SK-N-SH (cell line): ENCODE results near the gene ATE1. TPM values are rescaled to one million over a fixed set of nuclear protein-coding genes. Genes with fewer than 3 reads are reported as not detected.
A peak's percentile ranks its signal among the peaks of the same experiment; 100 is the strongest.
"Not testable (repeated sequence)": the region's sequence is repeated elsewhere in the genome, so short reads cannot be mapped to it uniquely, and the experiment has no call there.

ENCODE experiments used
- CTCF ChIA-PET: fragments of 300-600, 350-600 bp; formaldehyde crosslinking; extraction: SDS; loops from one replicate; lab custom pipeline; 2021; lab: Yijun Ruan, JAX
- POLR2A ChIA-PET: fragments of 350-600 bp; sonication (Branson Sonifier 250); formaldehyde crosslinking; extraction: SDS; loops from one replicate; lab custom pipeline; 2020; ENCODE audit warnings: antibody characterized with exemption, inconsistent platforms; lab: Yijun Ruan, JAX
- DNase-seq: peaks from one replicate; pipeline ENCODE4 v3.0.0; 2012
- H2AFZ ChIP-seq: fragments of 200-600 bp; sonication (generic); 2 replicates; pipeline ENCODE4 v1.8.1; 2016; ENCODE audit warnings: antibody characterized with exemption, mild to moderate bottlenecking, low read depth
- H3F3A ChIP-seq: fragments of 200-600 bp; sonication (generic); replicated peaks from 2 replicates; pipeline ENCODE3; 2016; ENCODE audit warnings: antibody characterized with exemption, mild to moderate bottlenecking; ENCODE audit not compliant: insufficient read depth
- H3K27ac ChIP-seq, 2 experiments: fragments of 200-500 bp in 1 of 2; fragments of 200-600 bp in 1 of 2; sonication (Bioruptor generic) in 1 of 2; sonication (generic), shearing (Covaris generic) in 1 of 2; 2 replicates each; pipeline versions ENCODE4 v1.5.1 to v1.6.1; 2014 to 2016; ENCODE audit warnings: low read depth in 2 of 2, inconsistent platforms in 1 of 2, low read length in 1 of 2, mild to moderate bottlenecking in 1 of 2, mixed read lengths in 1 of 2
- H3K27me3 ChIP-seq: fragments of 200-600 bp; sonication (generic), shearing (Covaris generic); 2 replicates; pipeline ENCODE4 v1.6.1; 2016; ENCODE audit warnings: mixed run types; ENCODE audit not compliant: insufficient read depth
- H3K36me3 ChIP-seq, 2 experiments: fragments of 200-500 bp in 1 of 2; fragments of 200-600 bp in 1 of 2; sonication (Bioruptor generic) in 1 of 2; sonication (generic) in 1 of 2; replicated peaks in 1 of 2; 2 replicates each; pipeline versions ENCODE3 to v1.5.1; 2014 to 2016; ENCODE audit warnings: low read length in 1 of 2, mild to moderate bottlenecking in 1 of 2; ENCODE audit not compliant: insufficient read depth in 2 of 2, control insufficient read depth in 1 of 2
- H3K4me1 ChIP-seq, 2 experiments: fragments of 200-500 bp in 1 of 2; fragments of 200-600 bp in 1 of 2; sonication (Bioruptor generic) in 1 of 2; sonication (generic), shearing (Covaris generic) in 1 of 2; 2 replicates each; pipeline versions ENCODE4 v1.5.1 to v1.6.1; 2014 to 2016; ENCODE audit warnings: low read depth in 1 of 2, low read length in 1 of 2, mixed run types in 1 of 2; ENCODE audit not compliant: insufficient read depth in 2 of 2, control insufficient read depth in 1 of 2
- H3K4me2 ChIP-seq: fragments of 200-600 bp; sonication (generic), shearing (Covaris generic); 2 replicates; pipeline ENCODE4 v1.6.1; 2017; ENCODE audit warnings: mixed run types
- H3K4me3 ChIP-seq, 2 experiments: fragments of 200-500 bp in 1 of 2; fragments of 200-600 bp in 1 of 2; sonication (Bioruptor generic) in 1 of 2; sonication (generic), shearing (Covaris generic) in 1 of 2; 2 replicates each; pipeline versions ENCODE4 v1.5.1 to v1.8.1; 2014 to 2016; ENCODE audit warnings: low read depth in 2 of 2, inconsistent platforms in 1 of 2, low read length in 1 of 2, mild to moderate bottlenecking in 1 of 2, mixed read lengths in 1 of 2, moderate library complexity in 1 of 2
- H3K79me2 ChIP-seq: fragments of 200-600 bp; sonication (generic); 2 replicates; pipeline ENCODE4 v1.8.1; 2017; ENCODE audit warnings: mild to moderate bottlenecking; ENCODE audit not compliant: insufficient read depth
- H3K9ac ChIP-seq: fragments of 200-600 bp; sonication (generic); 2 replicates; pipeline ENCODE4 v1.6.1; 2017; ENCODE audit warnings: mixed run types
- H3K9me2 ChIP-seq: fragments of 200-600 bp; sonication (generic); 2 replicates; pipeline ENCODE4 v1.6.1; 2017; ENCODE audit warnings: mixed run types
- H3K9me3 ChIP-seq: fragments of 200-600 bp; sonication (generic); 2 replicates; pipeline ENCODE4 v1.6.1; 2017; ENCODE audit warnings: mixed run types, mild to moderate bottlenecking, moderate library complexity
- H4K20me1 ChIP-seq: fragments of 200-600 bp; sonication (generic); 2 replicates; pipeline ENCODE4 v1.6.1; 2017; ENCODE audit warnings: mild to moderate bottlenecking, mixed run types; ENCODE audit not compliant: insufficient read depth
- CTCF ChIP-seq: fragments of 200-600 bp; sonication (generic); IDR thresholded peaks from 2 replicates; pipeline ENCODE4 v1.6.1; 2017; ENCODE audit warnings: antibody characterized with exemption, mild to moderate bottlenecking, moderate library complexity
- EP300 ChIP-seq, 2 experiments: IDR thresholded peaks; 2 replicates each; pipeline versions ENCODE4 v1.4.0 to v1.6.1; 2012; ENCODE audit warnings: borderline replicate concordance in 1 of 2, low read depth in 1 of 2, low read length in 1 of 2
- FOSL2 ChIP-seq: IDR thresholded peaks from 2 replicates; pipeline ENCODE4 v1.4.0; 2012; ENCODE audit warnings: low read depth, mild to moderate bottlenecking, moderate library complexity, borderline replicate concordance
- FOXJ3 ChIP-seq: sonication (generic); formaldehyde crosslinking; IDR thresholded peaks from 2 replicates; pipeline ENCODE4 v1.5.1; 2020; ENCODE audit warnings: mild to moderate bottlenecking, missing genetic modification reagents
- FOXM1 ChIP-seq: IDR thresholded peaks from 2 replicates; pipeline ENCODE4 v1.4.0; 2012; ENCODE audit warnings: low read depth, mild to moderate bottlenecking
- JUND ChIP-seq: IDR thresholded peaks from 2 replicates; pipeline ENCODE4 v1.4.0; 2012
- MAX ChIP-seq: IDR thresholded peaks from 2 replicates; pipeline ENCODE4 v1.4.0; 2012; ENCODE audit warnings: low read depth
- MXI1 ChIP-seq: IDR thresholded peaks from 2 replicates; pipeline ENCODE4 v1.6.1; 2012; ENCODE audit warnings: mild to moderate bottlenecking, low read depth, low read length, improper control_type of control experiment
- POLR2AphosphoS5 ChIP-seq: IDR thresholded peaks from 2 replicates; pipeline ENCODE4 v1.6.1; 2012; ENCODE audit warnings: low read depth, low read length
- REST ChIP-seq: IDR thresholded peaks from 2 replicates; pipeline ENCODE4 v1.6.1; 2012; ENCODE audit warnings: mild to moderate bottlenecking, low read depth, low read length, moderate library complexity
- RFX5 ChIP-seq: IDR thresholded peaks from 2 replicates; pipeline ENCODE4 v1.6.1; 2012; ENCODE audit warnings: mild to moderate bottlenecking, improper control_type of control experiment, low read length
- RXRA ChIP-seq: IDR thresholded peaks from 2 replicates; pipeline ENCODE4 v1.4.0; 2012; ENCODE audit warnings: low read depth, mild to moderate bottlenecking, borderline replicate concordance
- TEAD4 ChIP-seq: IDR thresholded peaks from 2 replicates; pipeline ENCODE4 v1.4.0; 2012; ENCODE audit warnings: mild to moderate bottlenecking, borderline replicate concordance; ENCODE audit not compliant: insufficient read depth
- USF2 ChIP-seq: fragments of 150-350 bp; IDR thresholded peaks from 2 replicates; pipeline ENCODE4 v1.6.1; 2017; ENCODE audit warnings: antibody characterized with exemption, low read length, low read depth, borderline replicate concordance
- WGBS: methylation state at CpG from one replicate; pipeline ENCODE4 v1.1.6; 2017; ENCODE audit warnings: low lambda C conversion rate; 5-methylcytosine and 5-hydroxymethylcytosine counted together
- polyA plus RNA-seq, 3 experiments: library from polyadenylated mRNA; depleted of rRNA; stranded (reverse); fragments of >200 nt; gene quantifications; 2 replicates each; pipeline ENCODE4 v1.2.3, GENCODE V29; 2012

ATE1 gene
- polyA plus RNA-seq, 1 of the 3 experiments (the other 2 are of a cell fraction) = 6.3 TPM

- Histone ChIP-seq H3K9me3 (no peaks in the 10 kb centered on the region), H4K20me1 (no peaks in the 10 kb centered on the region), H3K79me2 (no peaks in the 10 kb centered on the region), H3K27me3 (no peaks in the 10 kb centered on the region), H2AFZ (peak overlapping the region; percentile 3; the same call in 1 of the 2 replicates), H3F3A (no peaks in the 10 kb centered on the region), H3K9me2 (no peaks in the 10 kb centered on the region), H3K4me3 (0 out of 4 replicates have a peak overlapping the region, but pooled peaks of 1 of the 2 experiments have one; percentile 8), H3K36me3 (no peaks in the 10 kb centered on the region), H3K9ac (peak overlapping the region; percentile 21; the same call in 1 of the 2 replicates), H3K27ac (peak overlapping the region in 1 of 2 experiments; percentile 64; a peak in 2 of 4 replicates), H3K4me2 (peak overlapping the region; percentile 38), H3K4me1 (no peaks in the 10 kb centered on the region; a peak in 1 of 4 replicates)
- TF ChIP-seq EP300 (IDR thresholded peaks at IDR 0.05; ENCODE audit: borderline replicate concordance in 1 of 2, low read depth in 1 of 2, low read length in 1 of 2) (no peak), USF2 (no peak), FOSL2 (peak; percentile 10; the same call in 1 of the 2 replicates)
- 36% methylated on average over 13 of the region's 13 CpGs for WGBS
- CTCF ChIA-PET = interaction anchor here (1.2 to 1.6 kb wide), 2 partner anchors 28 to 97 kb away, joined by 3 to 4 read pairs; no protein-coding TSS in a partner anchor
- DNase-seq = no peak
- POLR2A ChIA-PET = no interaction called here
These were observed 225.2 kb downstream of the ATE1 start for GRCh38 chr10:121702351-121703320.

- Histone ChIP-seq H3K79me2 (no peaks in the 10 kb centered on the region), H3K9ac (no peak overlapping the region), H3K4me2 (no peak overlapping the region), H3K27ac (no peak overlapping the region), H4K20me1 (no peaks in the 10 kb centered on the region), H3K4me3 (no peak overlapping the region), H3F3A (no peaks in the 10 kb centered on the region), H3K36me3 (no peaks in the 10 kb centered on the region), H3K27me3 (no peaks in the 10 kb centered on the region), H3K9me3 (no peaks in the 10 kb centered on the region), H3K9me2 (no peaks in the 10 kb centered on the region), H2AFZ (no peak overlapping the region), H3K4me1 (peaks cover 0 to 12% of the 10 kb centered on the region in 2 experiments; a peak in 2 of 4 replicates)
- POLR2A ChIA-PET = no interaction called here
- TF ChIP-seq FOXM1 (no peak), TEAD4 (no peak), FOXJ3 (CRISPR knock-in tag) (no peak), MAX (no peak), MXI1 (no peak), POLR2AphosphoS5 (no peak), REST (no peak), RFX5 (no peak), CTCF (no peak), JUND (no peak), RXRA (no peak)
- no peak for DNase-seq
- CTCF ChIA-PET = interaction anchor here (1.0 kb wide), 1 partner anchor 33 kb away, joined by 5 read pairs; no protein-coding TSS in a partner anchor
- WGBS = 26% methylated on average over 1 of the region's 1 CpG
These were observed 227.4 kb downstream of the ATE1 start for GRCh38 chr10:121700416-121700815.

- H3K27me3 ChIP-seq, H3K36me3 ChIP-seq, H3K79me2 ChIP-seq, H3K9me3 ChIP-seq, H3K4me2 ChIP-seq, H4K20me1 ChIP-seq, H3K27ac ChIP-seq, POLR2A ChIA-PET, H3K4me3 ChIP-seq, DNase-seq, H3F3A ChIP-seq, H2AFZ ChIP-seq, H3K9ac ChIP-seq, H3K9me2 ChIP-seq: not testable (repeated sequence)
- peaks cover 0 to 19% of the 10 kb centered on the region in 2 experiments; a peak in 2 of 4 replicates for H3K4me1 ChIP-seq
- 53% methylated on average over 3 of the region's 3 CpGs for WGBS
- CTCF ChIA-PET = interaction anchor here (1.0 kb wide), 1 partner anchor 34 kb away, joined by 5 read pairs; no protein-coding TSS in a partner anchor
These were observed 228.1 kb downstream of the ATE1 start for GRCh38 chr10:121699703-121700102.
